Measurements from ENCODE around the gene CKB.
A peak's percentile ranks its signal among the peaks of the same experiment; 100 is the strongest.
"Not testable (repeated sequence)": the region's sequence is repeated elsewhere in the genome, so short reads cannot be mapped to it uniquely, and the experiment has no call there.

The CKB gene

GRCh38 chr14:103528146-103528586, 5.5 kb upstream of the CKB start:
- DNase-seq (ENCODE audit: insufficient read length, low spot score) (no peak), FAIRE-seq (no peak)

GRCh38 chr14:103527408-103528145, 4.9 kb upstream of the CKB start:
- DNase-seq (ENCODE audit: insufficient read length, low spot score) (peak; percentile 67), FAIRE-seq (peak; percentile 84)

- DNase-seq (ENCODE audit: insufficient read length, low spot score), result no peak
- FAIRE-seq, result no peak
Observed at GRCh38 chr14:103526914-103527248, 4.3 kb upstream of the CKB start.

- FAIRE-seq (no peak), DNase-seq (ENCODE audit: insufficient read length, low spot score) (no peak)
Observed at GRCh38 chr14:103526247-103526913, 3.8 kb upstream of the CKB start.

GRCh38 chr14:103525430-103526246, 3.0 kb upstream of the CKB start:
- not testable (repeated sequence) for DNase-seq (ENCODE audit: insufficient read length, low spot score); FAIRE-seq

GRCh38 chr14:103524002-103524935, 1.6 kb upstream of the CKB start:
- FAIRE-seq, result no peak
- no peak for DNase-seq (ENCODE audit: insufficient read length, low spot score)

- DNase-seq (ENCODE audit: insufficient read length, low spot score) (no peak), FAIRE-seq (no peak)
Observed at GRCh38 chr14:103523575-103523954, 935 bp upstream of the CKB start.

GRCh38 chr14:103521951-103522563, 573 bp downstream of the CKB start:
- DNase-seq (ENCODE audit: insufficient read length, low spot score), result no peak
- no peak for FAIRE-seq

GRCh38 chr14:103521438-103521950, 1.1 kb downstream of the CKB start:
- DNase-seq (ENCODE audit: insufficient read length, low spot score) (no peak), FAIRE-seq (no peak)

GRCh38 chr14:103520657-103521437, 1.8 kb downstream of the CKB start:
- DNase-seq (ENCODE audit: insufficient read length, low spot score), result peak; percentile 76

GRCh38 chr14:103520269-103520656, 2.4 kb downstream of the CKB start:
- DNase-seq (ENCODE audit: insufficient read length, low spot score) (no peak), FAIRE-seq (no peak)

More at GRCh38 chr14:103520657-103521437, 1.8 kb downstream of the CKB start:
- no peak for FAIRE-seq

- no peak for DNase-seq (ENCODE audit: insufficient read length, low spot score)
- FAIRE-seq, result no peak
Observed at GRCh38 chr14:103519837-103520212, 2.8 kb downstream of the CKB start.

GRCh38 chr14:103519043-103519836, 3.4 kb downstream of the CKB start:
- FAIRE-seq, result no peak
- DNase-seq (ENCODE audit: insufficient read length, low spot score), result no peak

- DNase-seq (ENCODE audit: insufficient read length, low spot score) (peak; percentile 91), FAIRE-seq (no peak)
Observed at GRCh38 chr14:103518422-103519042, 4.1 kb downstream of the CKB start.

- no peak for FAIRE-seq
- DNase-seq (ENCODE audit: insufficient read length, low spot score), result no peak
Observed at GRCh38 chr14:103517721-103518421, 4.8 kb downstream of the CKB start.

GRCh38 chr14:103517174-103517566, 5.5 kb downstream of the CKB start:
- DNase-seq (ENCODE audit: insufficient read length, low spot score) (no peak), FAIRE-seq (no peak)

Measured in GM19239 (cell line).